CD4-positive, alpha-beta T cell treated with Interferon alpha-2 for 1 hour (primary cell): Measurements from ENCODE around the gene ENG.
"Not testable (repeated sequence)": the region's sequence is repeated elsewhere in the genome, so short reads cannot be mapped to it uniquely, and the experiment has no call there.

Experiments
- DNase-seq, 2 donors: peaks; one replicate each; pipeline ENCODE4 v3.0.0-alpha.2; 2020 to 2022

Gene ENG

GRCh38 chr9:127863191-127863621, 8.7 kb upstream of the ENG start:
- no peak for DNase-seq

- peak; percentile 60 to 72 for DNase-seq
These were observed 7.9 kb upstream of the ENG start for GRCh38 chr9:127862075-127863011.

GRCh38 chr9:127860779-127861178, 6.3 kb upstream of the ENG start:
- DNase-seq: no peak

- no peak for DNase-seq
These were observed 5.8 kb upstream of the ENG start for GRCh38 chr9:127860260-127860659.

- no peak for DNase-seq
These were observed 3.6 kb upstream of the ENG start for GRCh38 chr9:127858041-127858512.

GRCh38 chr9:127857278-127857677, 2.8 kb upstream of the ENG start:
- DNase-seq: no peak

GRCh38 chr9:127856729-127857116, 2.3 kb upstream of the ENG start:
- DNase-seq: no peak

- DNase-seq: no peak
These were observed 1.8 kb upstream of the ENG start for GRCh38 chr9:127856094-127856728.

- no peak for DNase-seq
These were observed 1.1 kb upstream of the ENG start for GRCh38 chr9:127855522-127855921.

- DNase-seq: no peak
These were observed 502 bp upstream of the ENG start for GRCh38 chr9:127854960-127855359.

GRCh38 chr9:127853312-127854183, 910 bp downstream of the ENG start:
- no peak for DNase-seq

- no peak for DNase-seq
These were observed 1.6 kb downstream of the ENG start for GRCh38 chr9:127852829-127853228.

- DNase-seq: no peak
These were observed 4.1 kb downstream of the ENG start for GRCh38 chr9:127850286-127850830.

GRCh38 chr9:127848756-127849504, 5.5 kb downstream of the ENG start:
- DNase-seq: no peak

GRCh38 chr9:127847833-127848755, 6.4 kb downstream of the ENG start:
- no peak for DNase-seq

GRCh38 chr9:127847178-127847510, 7.3 kb downstream of the ENG start:
- DNase-seq: no peak

GRCh38 chr9:127846443-127847177, 7.8 kb downstream of the ENG start:
- no peak for DNase-seq

- not testable (repeated sequence) for DNase-seq
These were observed 8.8 kb downstream of the ENG start for GRCh38 chr9:127845619-127846018.

GRCh38 chr9:127844821-127845359, 9.6 kb downstream of the ENG start:
- DNase-seq: no peak
